HepG2 (cell line): Measurements from ENCODE around the gene ZNF526. TPM values are rescaled to one million over a fixed set of nuclear protein-coding genes. Genes with fewer than 3 reads are reported as not detected.

Experiments used
- BCL3 ChIP-seq: sonication (generic); formaldehyde crosslinking; IDR thresholded peaks from 2 replicates; pipeline ENCODE4 v1.5.1; 2020; ENCODE audit warnings: mild to moderate bottlenecking, missing genetic modification reagents, moderate library complexity
- CENPX ChIP-seq: sonication (generic); formaldehyde crosslinking; IDR thresholded peaks from 2 replicates; pipeline ENCODE4 v1.9.0; 2021; ENCODE audit warnings: mild to moderate bottlenecking, missing genetic modification reagents, moderate library complexity
- IRF9 ChIP-seq: sonication (generic); formaldehyde crosslinking; IDR thresholded peaks from 2 replicates; pipeline ENCODE4 v1.8.0; 2022; ENCODE audit warnings: missing genetic modification reagents, mild to moderate bottlenecking, borderline replicate concordance
- MLLT10 ChIP-seq: sonication (generic); formaldehyde crosslinking; IDR thresholded peaks from 2 replicates; pipeline ENCODE4 v1.4.0; 2020; ENCODE audit warnings: missing genetic modification reagents
- MLX ChIP-seq: IDR thresholded peaks from 2 replicates; pipeline ENCODE4 v1.6.1; 2016
- NCOA1 ChIP-seq: sonication (generic); formaldehyde crosslinking; IDR thresholded peaks from 2 replicates; pipeline ENCODE4 v1.9.0; 2021; ENCODE audit warnings: missing genetic modification reagents
- SOX6 ChIP-seq, 2 experiments: fragments of 450-650 bp in 1 of 2; sonication (generic) in 1 of 2; formaldehyde crosslinking in 1 of 2; IDR thresholded peaks; 2 replicates each; pipeline versions ENCODE4 v1.4.0 to v1.6.1; 2017 to 2020; ENCODE audit warnings: antibody characterized with exemption in 1 of 2, mild to moderate bottlenecking in 1 of 2, missing genetic modification reagents in 1 of 2
- ZNF430 ChIP-seq: sonication (generic); formaldehyde crosslinking; IDR thresholded peaks from 2 replicates; pipeline ENCODE4 v1.9.0; 2021; ENCODE audit warnings: mild to moderate bottlenecking, missing genetic modification reagents
- ZNF431 ChIP-seq: sonication (generic); formaldehyde crosslinking; IDR thresholded peaks from 2 replicates; pipeline ENCODE4 v1.9.0; 2022; ENCODE audit warnings: missing genetic modification reagents, low read depth, mild to moderate bottlenecking, borderline replicate concordance
- ZNF441 ChIP-seq: sonication (generic); formaldehyde crosslinking; IDR thresholded peaks from 2 replicates; pipeline ENCODE4 v1.7.0; 2021; ENCODE audit warnings: missing genetic modification reagents, borderline replicate concordance
- ZNF512B ChIP-seq: sonication (generic); formaldehyde crosslinking; IDR thresholded peaks from 2 replicates; pipeline ENCODE4 v1.5.1; 2020; ENCODE audit warnings: missing genetic modification reagents, mild to moderate bottlenecking, borderline replicate concordance
- ZNF644 ChIP-seq: IDR thresholded peaks from 2 replicates; pipeline ENCODE4 v1.6.1; 2016; ENCODE audit warnings: low read depth
- ZNF770 ChIP-seq: sonication (generic); formaldehyde crosslinking; IDR thresholded peaks from 2 replicates; pipeline ENCODE4 v1.5.0; 2020; ENCODE audit warnings: mild to moderate bottlenecking, missing genetic modification reagents
- ZSCAN31 ChIP-seq: sonication (generic); formaldehyde crosslinking; IDR thresholded peaks from 2 replicates; pipeline ENCODE4 v1.5.0; 2020; ENCODE audit warnings: low read depth, mild to moderate bottlenecking, missing genetic modification reagents
- polyA plus RNA-seq, 8 experiments: library from polyadenylated mRNA; depleted of rRNA in 3 of 8; stranded (reverse) in 7 of 8; unstranded in 1 of 8; fragments of >200 nt; fragmentation: Illumina TruSeq in 4 of 8; extraction: Trizol in 4 of 8; gene quantifications; 2 replicates each; pipeline versions ENCODE4 v1.2.1 to v1.2.3, GENCODE V29; 2011 to 2016; ENCODE audit warnings: low read depth in 4 of 8, missing spikeins in 1 of 8, mixed read lengths in 1 of 8; ENCODE audit not compliant: insufficient read depth in 1 of 8
- total RNA-seq, 5 experiments: library from RNA; depleted of rRNA; stranded (reverse); fragments of >200 nt; fragmentation: Illumina TruSeq; extraction: Trizol; gene quantifications; 2 replicates each; pipeline ENCODE4 v1.2.3, GENCODE V29; 2016; ENCODE audit warnings: low read depth in 1 of 5

ZNF526 gene
- total and polyA plus RNA-seq, 2 of the 13 experiments (the other 11 are each of a cell fraction or from before 2014, with no cell fraction given), result 3.3 to 8.4 TPM

- TF ChIP-seq ZNF512B (CRISPR knock-in tag), result no peak
- TF ChIP-seq ZNF644 (CRISPR knock-in tag), result no peak
- TF ChIP-seq ZNF430 (CRISPR knock-in tag), result 0 out of 2 replicates have a peak, but pooled peaks have one; percentile 29
- TF ChIP-seq ZNF441 (CRISPR knock-in tag), result no peak
- TF ChIP-seq NCOA1 (CRISPR knock-in tag), result no peak
- no peak for TF ChIP-seq IRF9 (CRISPR knock-in tag)
- 0 out of 2 replicates have a peak, but pooled peaks have one; percentile 26 for TF ChIP-seq ZSCAN31 (CRISPR knock-in tag)
- TF ChIP-seq ZNF770 (CRISPR knock-in tag), result peak; percentile 38; the same call in 1 of the 2 replicates
- TF ChIP-seq ZNF431, result no peak
- peak; percentile 29; the same call in 1 of the 2 replicates for TF ChIP-seq BCL3 (CRISPR knock-in tag)
- no peak for TF ChIP-seq SOX6 (IDR thresholded peaks at IDR 0.05)
- TF ChIP-seq SOX6 (CRISPR knock-in tag; IDR thresholded peaks at IDR 0.05), result no peak
- TF ChIP-seq CENPX (CRISPR knock-in tag), result no peak
- TF ChIP-seq MLLT10 (CRISPR knock-in tag), result no peak
- no peak for TF ChIP-seq MLX (CRISPR knock-in tag)
Measured at GRCh38 chr19:42242069-42242511, 22.0 kb downstream of the ZNF526 start (continued).
